Activated T-cell treated with anti-CD3 and anti-CD28 coated beads, Interleukin-2, amount 50 U/mL, for 1 hour (primary cell): ENCODE data around the gene KLK4.

Experiments used
- DNase-seq: peaks from one replicate; pipeline ENCODE4 v3.0.0-alpha.2; 2020

KLK4 gene

DNA sequence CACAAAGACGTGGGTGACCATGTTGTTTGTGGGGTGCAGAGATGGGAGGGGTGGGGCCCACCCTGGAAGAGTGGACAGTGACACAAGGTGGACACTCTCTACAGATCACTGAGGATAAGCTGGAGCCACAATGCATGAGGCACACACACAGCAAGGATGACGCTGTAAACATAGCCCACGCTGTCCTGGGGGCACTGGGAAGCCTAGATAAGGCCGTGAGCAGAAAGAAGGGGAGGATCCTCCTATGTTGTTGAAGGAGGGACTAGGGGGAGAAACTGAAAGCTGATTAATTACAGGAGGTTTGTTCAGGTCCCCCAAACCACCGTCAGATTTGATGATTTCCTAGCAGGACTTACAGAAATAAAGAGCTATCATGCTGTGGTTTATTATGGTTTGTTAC is 32.3 kb downstream of the KLK4 start:
- DNase-seq = no peak

GRCh38 chr19:50877338-50877737 is 33.9 kb downstream of the KLK4 start:
- no peak for DNase-seq

- DNase-seq = no peak
These were observed 34.7 kb downstream of the KLK4 start for GRCh38 chr19:50876456-50876855.

- DNase-seq = no peak
These were observed 35.3 kb downstream of the KLK4 start for GRCh38 chr19:50875795-50876422.

- DNase-seq = no peak
These were observed 37.0 kb downstream of the KLK4 start for GRCh38 chr19:50874211-50874610.

- no peak for DNase-seq
These were observed 38.1 kb downstream of the KLK4 start, which contains the start of gene KLK2 for GRCh38 chr19:50873056-50873455. Gene KLK2, plus strand, starts transcription at chr19:50873439. Its CDS starts 35 bp downstream, at chr19:50873474.

DNA sequence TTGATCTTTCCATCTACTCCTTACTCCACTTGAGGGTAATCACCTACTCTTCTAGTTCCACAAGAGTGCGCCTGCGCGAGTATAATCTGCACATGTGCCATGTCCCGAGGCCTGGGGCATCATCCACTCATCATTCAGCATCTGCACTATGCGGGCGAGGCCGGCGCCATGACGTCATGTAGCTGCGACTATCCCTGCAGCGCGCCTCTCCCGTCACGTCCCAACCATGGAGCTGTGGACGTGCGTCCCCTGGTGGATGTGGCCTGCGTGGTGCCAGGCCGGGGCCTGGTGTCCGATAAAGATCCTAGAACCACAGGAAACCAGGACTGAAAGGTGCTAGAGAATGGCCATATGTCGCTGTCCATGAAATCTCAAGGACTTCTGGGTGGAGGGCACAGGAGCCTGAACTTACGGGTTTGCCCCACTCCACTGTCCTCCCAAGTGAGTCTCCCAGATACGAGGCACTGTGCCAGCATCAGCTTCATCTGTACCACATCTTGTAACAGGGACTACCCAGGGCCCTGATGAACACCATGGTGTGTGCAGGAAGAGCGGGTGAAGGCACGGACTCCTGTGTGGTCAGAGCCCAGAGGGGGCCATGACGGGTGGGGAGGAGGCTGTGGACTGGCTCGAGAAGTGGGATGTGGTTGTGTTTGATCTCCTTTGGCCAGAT is 40.6 kb downstream of the KLK4 start:
- no peak for DNase-seq

GRCh38 chr19:50869479-50869878 is 41.7 kb downstream of the KLK4 start:
- DNase-seq = no peak

GRCh38 chr19:50861496-50862286 is 49.5 kb downstream of the KLK4 start:
- no peak for DNase-seq

DNA sequence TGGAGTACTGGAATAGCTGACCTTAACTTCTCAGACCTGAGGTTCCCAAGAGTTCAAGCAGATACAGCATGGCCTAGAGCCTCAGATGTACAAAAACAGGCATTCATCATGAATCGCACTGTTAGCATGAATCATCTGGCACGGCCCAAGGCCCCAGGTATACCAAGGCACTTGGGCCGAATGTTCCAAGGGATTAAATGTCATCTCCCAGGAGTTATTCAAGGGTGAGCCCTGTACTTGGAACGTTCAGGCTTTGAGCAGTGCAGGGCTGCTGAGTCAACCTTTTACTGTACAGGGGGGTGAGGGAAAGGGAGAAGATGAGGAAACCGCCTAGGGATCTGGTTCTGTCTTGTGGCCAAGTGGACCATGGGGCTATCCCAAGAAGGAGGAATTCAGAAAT is 50.2 kb downstream of the KLK4 start:
- no peak for DNase-seq

DNA sequence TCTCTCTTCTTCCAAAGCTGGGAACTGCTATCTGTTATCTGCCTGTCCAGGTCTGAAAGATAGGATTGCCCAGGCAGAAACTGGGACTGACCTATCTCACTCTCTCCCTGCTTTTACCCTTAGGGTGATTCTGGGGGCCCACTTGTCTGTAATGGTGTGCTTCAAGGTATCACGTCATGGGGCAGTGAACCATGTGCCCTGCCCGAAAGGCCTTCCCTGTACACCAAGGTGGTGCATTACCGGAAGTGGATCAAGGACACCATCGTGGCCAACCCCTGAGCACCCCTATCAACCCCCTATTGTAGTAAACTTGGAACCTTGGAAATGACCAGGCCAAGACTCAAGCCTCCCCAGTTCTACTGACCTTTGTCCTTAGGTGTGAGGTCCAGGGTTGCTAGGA is 51.3 kb downstream of the KLK4 start:
- DNase-seq = no peak

DNA sequence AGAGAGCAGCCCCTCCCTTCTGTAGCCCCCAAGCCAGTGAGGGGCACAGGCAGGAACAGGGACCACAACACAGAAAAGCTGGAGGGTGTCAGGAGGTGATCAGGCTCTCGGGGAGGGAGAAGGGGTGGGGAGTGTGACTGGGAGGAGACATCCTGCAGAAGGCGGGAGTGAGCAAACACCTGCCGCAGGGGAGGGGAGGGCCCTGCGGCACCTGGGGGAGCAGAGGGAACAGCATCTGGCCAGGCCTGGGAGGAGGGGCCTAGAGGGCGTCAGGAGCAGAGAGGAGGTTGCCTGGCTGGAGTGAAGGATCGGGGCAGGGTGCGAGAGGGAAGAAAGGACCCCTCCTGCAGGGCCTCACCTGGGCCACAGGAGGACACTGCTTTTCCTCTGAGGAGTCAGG is 52.3 kb downstream of the KLK4 start:
- no peak for DNase-seq

DNA sequence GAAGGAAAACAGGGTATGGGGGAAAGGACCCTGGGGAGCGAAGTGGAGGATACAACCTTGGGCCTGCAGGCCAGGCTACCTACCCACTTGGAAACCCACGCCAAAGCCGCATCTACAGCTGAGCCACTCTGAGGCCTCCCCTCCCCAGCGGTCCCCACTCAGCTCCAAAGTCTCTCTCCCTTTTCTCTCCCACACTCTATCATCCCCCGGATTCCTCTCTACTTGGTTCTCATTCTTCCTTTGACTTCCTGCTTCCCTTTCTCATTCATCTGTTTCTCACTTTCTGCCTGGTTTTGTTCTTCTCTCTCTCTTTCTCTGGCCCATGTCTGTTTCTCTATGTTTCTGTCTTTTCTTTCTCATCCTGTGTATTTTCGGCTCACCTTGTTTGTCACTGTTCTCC is 53.8 kb downstream of the KLK4 start:
- DNase-seq = no peak
